Stomach smooth muscle (tissue), 2 donors: ENCODE data around the gene AFG3L2.

Experiments
- H3K27ac ChIP-seq: one replicate; pipeline ENCODE4 v1.7.0; 2013; ENCODE audit warnings: mild to moderate bottlenecking, low read length, inconsistent platforms
- H3K27me3 ChIP-seq, 2 donors: one replicate each; pipeline ENCODE4 v1.7.0; 2013; ENCODE audit warnings: low read length in 2 of 2; ENCODE audit not compliant: insufficient read depth in 2 of 2, control insufficient read depth in 1 of 2
- H3K36me3 ChIP-seq, 2 donors: one replicate each; pipeline ENCODE4 v1.7.0; 2013; ENCODE audit warnings: low read length in 2 of 2; ENCODE audit not compliant: control insufficient read depth in 2 of 2, insufficient read depth in 2 of 2
- H3K4me1 ChIP-seq: one replicate; pipeline ENCODE4 v1.7.0; 2013; ENCODE audit warnings: low read length; ENCODE audit not compliant: control insufficient read depth, insufficient read depth
- H3K4me3 ChIP-seq, 2 donors: one replicate each; pipeline ENCODE4 v1.7.0; 2013; ENCODE audit warnings: low read length in 2 of 2
- H3K9ac ChIP-seq, 2 donors: one replicate each; pipeline ENCODE4 v1.7.0; 2013; ENCODE audit warnings: low read length in 2 of 2, mild to moderate bottlenecking in 1 of 2
- H3K9me3 ChIP-seq, 2 donors: one replicate each; pipeline ENCODE4 v1.7.0; 2013; ENCODE audit warnings: low read length in 2 of 2; ENCODE audit not compliant: control insufficient read depth in 2 of 2
- donor health status: healthy.
- donor health status: Pancreatic carcinoma.

The AFG3L2 gene

GRCh38 chr18:12336887-12337286 lies 40.1 kb downstream of the AFG3L2 start:
- Histone ChIP-seq H3K27me3 (no peaks in the 10 kb centered on the region), H3K4me3 (no peak overlapping the region), H3K36me3 (peaks cover 32 to 35% of the 10 kb centered on the region in 2 donors), H3K4me1 (peaks cover 18% of the 10 kb centered on the region), H3K9ac (no peak overlapping the region), H3K27ac (no peak overlapping the region), H3K9me3 (no peaks in the 10 kb centered on the region)

GRCh38 chr18:12336171-12336613 lies 40.8 kb downstream of the AFG3L2 start:
- H3K36me3 ChIP-seq, result peaks cover 32% of the 10 kb centered on the region in 2 donors

GRCh38 chr18:12335503-12335902 lies 41.5 kb downstream of the AFG3L2 start:
- Histone ChIP-seq H3K36me3 (peaks cover 30 to 34% of the 10 kb centered on the region in 2 donors), H3K4me1 (peaks cover 18% of the 10 kb centered on the region), H3K4me3 (no peak overlapping the region), H3K27me3 (no peaks in the 10 kb centered on the region), H3K9ac (no peak overlapping the region), H3K27ac (peak overlapping the region; percentile 41), H3K9me3 (no peaks in the 10 kb centered on the region)

More at GRCh38 chr18:12336171-12336613, 40.8 kb downstream of the AFG3L2 start:
- Histone ChIP-seq H3K27me3 (no peaks in the 10 kb centered on the region), H3K9me3 (no peaks in the 10 kb centered on the region), H3K9ac (no peak overlapping the region), H3K4me3 (no peak overlapping the region), H3K27ac (no peak overlapping the region), H3K4me1 (peaks cover 18% of the 10 kb centered on the region)

- Histone ChIP-seq H3K36me3 (peaks cover 26 to 29% of the 10 kb centered on the region in 2 donors), H3K27ac (peak overlapping the region; percentile 55), H3K9ac (no peak overlapping the region), H3K4me1 (peaks cover 18% of the 10 kb centered on the region), H3K4me3 (no peak overlapping the region), H3K27me3 (no peaks in the 10 kb centered on the region), H3K9me3 (no peaks in the 10 kb centered on the region)
These were observed 42.2 kb downstream of the AFG3L2 start for GRCh38 chr18:12334863-12335262.

- peaks cover 26 to 32% of the 10 kb centered on the region in 2 donors for H3K36me3 ChIP-seq
These were observed 42.6 kb downstream of the AFG3L2 start for GRCh38 chr18:12334366-12334808.

GRCh38 chr18:12333506-12334290 lies 43.3 kb downstream of the AFG3L2 start:
- Histone ChIP-seq H3K27me3 (no peaks in the 10 kb centered on the region), H3K9me3 (no peaks in the 10 kb centered on the region), H3K36me3 (peaks cover 32 to 36% of the 10 kb centered on the region in 2 donors), H3K4me3 (no peak overlapping the region), H3K4me1 (peaks cover 18% of the 10 kb centered on the region), H3K27ac (peak overlapping the region; percentile 55), H3K9ac (no peak overlapping the region)

More at GRCh38 chr18:12334366-12334808, 42.6 kb downstream of the AFG3L2 start:
- Histone ChIP-seq H3K27ac (peak overlapping the region; percentile 55), H3K4me3 (no peak overlapping the region), H3K4me1 (peaks cover 18% of the 10 kb centered on the region), H3K9me3 (no peaks in the 10 kb centered on the region), H3K27me3 (no peaks in the 10 kb centered on the region), H3K9ac (no peak overlapping the region)

GRCh38 chr18:12330766-12331165 lies 46.3 kb downstream of the AFG3L2 start:
- Histone ChIP-seq H3K4me1 (peaks cover 32% of the 10 kb centered on the region), H3K36me3 (peaks cover 39 to 44% of the 10 kb centered on the region in 2 donors), H3K9ac (no peak overlapping the region), H3K27me3 (no peaks in the 10 kb centered on the region), H3K9me3 (no peaks in the 10 kb centered on the region), H3K27ac (no peak overlapping the region), H3K4me3 (no peak overlapping the region)

GRCh38 chr18:12329125-12329698 lies 47.8 kb downstream of the AFG3L2 start:
- Histone ChIP-seq H3K27me3 (no peaks in the 10 kb centered on the region), H3K27ac (no peak overlapping the region), H3K36me3 (peaks cover 45 to 51% of the 10 kb centered on the region in 2 donors), H3K4me1 (peaks cover 20% of the 10 kb centered on the region), H3K4me3 (no peak overlapping the region), H3K9ac (no peak overlapping the region), H3K9me3 (no peaks in the 10 kb centered on the region)

GRCh38 chr18:12328179-12328823 lies 48.7 kb downstream of the AFG3L2 start:
- peak overlapping the region; percentile 60 for H3K27ac ChIP-seq
- peaks cover 42 to 44% of the 10 kb centered on the region in 2 donors for H3K36me3 ChIP-seq
- H3K4me3 ChIP-seq, result no peak overlapping the region
- H3K27me3 ChIP-seq, result no peaks in the 10 kb centered on the region
- peaks cover 17% of the 10 kb centered on the region for H3K4me1 ChIP-seq
- H3K9ac ChIP-seq, result no peak overlapping the region
- H3K9me3 ChIP-seq, result no peaks in the 10 kb centered on the region

GRCh38 chr18:12327510-12328178 lies 49.4 kb downstream of the AFG3L2 start:
- Histone ChIP-seq H3K4me3 (no peak overlapping the region), H3K27ac (peak overlapping the region; percentile 60), H3K27me3 (no peaks in the 10 kb centered on the region), H3K4me1 (peaks cover 17% of the 10 kb centered on the region), H3K9me3 (no peaks in the 10 kb centered on the region), H3K9ac (no peak overlapping the region), H3K36me3 (peaks cover 42 to 44% of the 10 kb centered on the region in 2 donors)
